K562 (cell line): ENCODE results near the gene RNF114.

ENCODE experiments used
- EZH2 ChIP-seq: IDR thresholded peaks from 2 replicates; pipeline ENCODE4 v1.6.1; 2012; ENCODE audit warnings: low read depth, mild to moderate bottlenecking, inconsistent platforms, low read length, borderline replicate concordance
- NCOR1 ChIP-seq: fragments of 450-650 bp; IDR thresholded peaks from 2 replicates; pipeline ENCODE4 v1.6.1; 2016; ENCODE audit warnings: mild to moderate bottlenecking, moderate library complexity
- ZBTB12 ChIP-seq: fragments of 250-450 bp; sonication (Bioruptor Pico); IDR thresholded peaks from 2 replicates; pipeline ENCODE4 v1.4.0; 2020

DNA sequence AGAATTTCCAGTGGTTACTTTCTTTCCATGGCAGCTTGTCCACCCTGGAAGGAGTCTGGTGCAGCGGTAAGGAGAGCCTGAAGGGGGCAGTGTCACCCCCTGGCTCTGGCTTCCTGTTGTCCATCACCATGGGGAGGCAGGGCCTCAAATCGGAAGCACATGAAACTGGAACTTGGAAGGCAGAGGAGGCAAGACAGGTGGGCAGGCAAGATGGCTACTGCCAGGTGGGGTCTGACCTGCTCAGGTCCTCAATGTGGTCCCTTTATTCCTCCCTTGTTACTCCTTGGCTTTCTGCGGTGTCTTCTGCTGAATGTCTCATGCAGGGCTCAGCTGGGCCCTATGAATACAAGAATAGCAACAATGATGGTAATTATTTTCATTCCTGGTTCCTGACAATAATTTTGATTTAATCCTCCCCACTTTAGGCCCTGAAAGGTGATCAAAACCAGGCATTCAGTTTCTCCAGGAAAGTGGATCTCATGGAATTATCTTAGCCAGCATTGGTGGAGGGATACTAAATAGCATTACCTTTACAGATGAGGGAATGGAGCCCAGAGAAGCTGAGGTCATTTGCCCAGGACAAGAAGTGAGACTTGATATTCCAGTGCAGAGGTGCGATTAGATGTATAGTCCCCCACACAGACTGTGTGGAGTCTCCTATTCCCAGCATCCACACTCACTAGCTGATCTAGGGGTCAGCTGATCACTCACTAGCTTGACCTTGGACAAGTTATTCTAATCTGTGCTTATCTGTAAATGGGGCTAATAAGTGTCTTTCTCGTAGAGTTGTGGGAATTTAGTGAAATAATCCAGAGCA, 29.0 kb downstream of the RNF114 start:
- no peak for TF ChIP-seq ZBTB12 (CRISPR knock-in tag)
- TF ChIP-seq NCOR1 = no peak
- TF ChIP-seq EZH2 = no peak
